Calu3 (cell line): Measurements from ENCODE around the gene STN1. TPM values are rescaled to one million over a fixed set of nuclear protein-coding genes. Genes with fewer than 3 reads are reported as not detected.

Source experiments
- BruUV-seq: library from RNA; stranded (reverse); fragments of 400-500 nt; replicated peaks from 2 replicates; lab custom pipeline; 2021; lab: Mats Ljungman, UMichigan
- CTCF ChIA-PET: fragments of 300-600 bp; sonication (Branson Sonifier 250); formaldehyde crosslinking; loops from one replicate; lab custom pipeline; 2022; ENCODE audit warnings: antibody characterized with exemption; lab: Charles Lee
- DNase-seq: peaks from one replicate; pipeline ENCODE4 v3.0.0; 2022
- H3K27ac Mint-ChIP-seq: one replicate; pipeline ENCODE4 v1.8.0; 2022; ENCODE audit warnings: mixed read lengths; ENCODE audit not compliant: unreplicated experiment
- H3K27me3 Mint-ChIP-seq: one replicate; pipeline ENCODE4 v1.8.0; 2022; ENCODE audit warnings: mixed read lengths; ENCODE audit not compliant: unreplicated experiment
- H3K36me3 Mint-ChIP-seq: one replicate; pipeline ENCODE4 v1.8.0; 2022; ENCODE audit warnings: mild to moderate bottlenecking, moderate library complexity, mixed read lengths; ENCODE audit not compliant: insufficient read depth, unreplicated experiment
- H3K4me1 Mint-ChIP-seq: one replicate; pipeline ENCODE4 v1.8.0; 2022; ENCODE audit warnings: mild to moderate bottlenecking, low read depth, mixed read lengths; ENCODE audit not compliant: unreplicated experiment
- H3K4me3 Mint-ChIP-seq: one replicate; pipeline ENCODE4 v1.8.0; 2022; ENCODE audit warnings: mild to moderate bottlenecking, low read depth, moderate library complexity, mixed read lengths; ENCODE audit not compliant: unreplicated experiment
- H3K9me3 Mint-ChIP-seq: one replicate; pipeline ENCODE4 v1.8.0; 2022; ENCODE audit warnings: low read depth, mixed read lengths; ENCODE audit not compliant: unreplicated experiment
- CTCF ChIP-seq: fragments of 200-600 bp; IDR thresholded peaks from one replicate; pipeline ENCODE4 v1.8.0; 2022; ENCODE audit warnings: antibody characterized with exemption; ENCODE audit not compliant: unreplicated experiment
- intact Hi-C: fragments of 100-400 bp; cut with micrococcal nuclease; formaldehyde crosslinking; loops from one replicate; pipeline ENCODE4 v1.10.0; 2022; ENCODE audit not compliant: unreplicated experiment
- total RNA-seq: library from RNA; stranded (reverse); gene quantifications from 2 replicates; pipeline ENCODE4 v1.2.3, GENCODE V29; 2022

Gene STN1
- total RNA-seq, 1 experiment from 2014 or later = 13.1 TPM

GRCh38 chr10:103933557-103934121 is 15.7 kb upstream of the STN1 start:
- CTCF ChIA-PET = no interaction called here
- Mint-ChIP-seq H3K27me3 (no peaks in the 10 kb centered on the region), H3K36me3 (no peaks in the 10 kb centered on the region), H3K4me1 (no peaks in the 10 kb centered on the region), H3K27ac (no peak overlapping the region), H3K9me3 (no peaks in the 10 kb centered on the region), H3K4me3 (no peak overlapping the region)
- TF ChIP-seq CTCF = no peak
- intact Hi-C loops = no loop called here
- DNase-seq = no peak
- no TSS peak for BruUV-seq

GRCh38 chr10:103932971-103933370 is 15.0 kb upstream of the STN1 start:
- Mint-ChIP-seq H3K27ac (no peak overlapping the region), H3K36me3 (no peaks in the 10 kb centered on the region), H3K27me3 (no peaks in the 10 kb centered on the region), H3K9me3 (no peaks in the 10 kb centered on the region), H3K4me1 (no peaks in the 10 kb centered on the region), H3K4me3 (no peak overlapping the region)
- CTCF ChIA-PET = no interaction called here
- intact Hi-C loops = no loop called here
- BruUV-seq = no TSS peak
- DNase-seq = no peak
- no peak for TF ChIP-seq CTCF

GRCh38 chr10:103932271-103932670 is 14.3 kb upstream of the STN1 start:
- intact Hi-C loops = no loop called here

GRCh38 chr10:103931603-103932002 is 13.6 kb upstream of the STN1 start:
- intact Hi-C loops = no loop called here
- H3K4me1 Mint-ChIP-seq = no peaks in the 10 kb centered on the region
- H3K4me3 Mint-ChIP-seq = no peak overlapping the region
- TF ChIP-seq CTCF = no peak
- CTCF ChIA-PET = no interaction called here
- DNase-seq = no peak
- no peaks in the 10 kb centered on the region for H3K9me3 Mint-ChIP-seq
- no peak overlapping the region for H3K27ac Mint-ChIP-seq
- H3K36me3 Mint-ChIP-seq = no peaks in the 10 kb centered on the region
- BruUV-seq = no TSS peak
- no peaks in the 10 kb centered on the region for H3K27me3 Mint-ChIP-seq

More at GRCh38 chr10:103932271-103932670, 14.3 kb upstream of the STN1 start:
- Mint-ChIP-seq H3K9me3 (no peaks in the 10 kb centered on the region), H3K27me3 (no peaks in the 10 kb centered on the region), H3K4me1 (no peaks in the 10 kb centered on the region), H3K27ac (no peak overlapping the region), H3K4me3 (no peak overlapping the region), H3K36me3 (no peaks in the 10 kb centered on the region)
- TF ChIP-seq CTCF = no peak
- BruUV-seq = no TSS peak
- CTCF ChIA-PET = no interaction called here
- no peak for DNase-seq
